Heart left ventricle (tissue), 16 donors: ENCODE results near the gene PRR19. TPM values are rescaled to one million over a fixed set of nuclear protein-coding genes. Genes with fewer than 3 reads are reported as not detected.

ENCODE experiments used
- ATAC-seq, 4 donors: fragments of 200-7000 bp; cut with Tn5 transposase; one replicate each; pipeline ENCODE4 v1.9.1; 2020 to 2022; ENCODE audit warnings: moderate library complexity in 4 of 4, mild to moderate bottlenecking in 3 of 4, moderate number of reproducible peaks in 1 of 4
- DNase-seq, 5 donors: peaks; one replicate each; pipeline ENCODE4 v3.0.0-alpha.2; 2020
- H3K27ac ChIP-seq, 12 donors: fragments of 200-600 bp; sonication (generic) in 4 of 12; one replicate each; pipeline versions ENCODE4 v1.5.0 to v1.8.0; 2016 to 2022; ENCODE audit warnings: mild to moderate bottlenecking in 2 of 12
- H3K27me3 ChIP-seq, 9 donors: fragments of 200-600 bp; sonication (generic) in 2 of 9; one replicate each; pipeline versions ENCODE4 v1.5.1 to v1.8.0; 2016 to 2022; ENCODE audit warnings: mild to moderate bottlenecking in 3 of 9
- H3K36me3 ChIP-seq, 9 donors: fragments of 200-600 bp; sonication (generic) in 2 of 9; one replicate each; pipeline versions ENCODE4 v1.5.0 to v1.8.0; 2018 to 2022; ENCODE audit warnings: mild to moderate bottlenecking in 2 of 9
- H3K4me1 ChIP-seq, 12 donors: fragments of 200-600 bp; sonication (generic) in 4 of 12; one replicate each; pipeline versions ENCODE4 v1.5.0 to v1.8.0; 2016 to 2022; ENCODE audit warnings: mild to moderate bottlenecking in 3 of 12
- H3K4me3 ChIP-seq, 12 donors: fragments of 200-600 bp; sonication (generic) in 4 of 12; one replicate each; pipeline versions ENCODE4 v1.5.0 to v1.8.0; 2017 to 2022; ENCODE audit warnings: mild to moderate bottlenecking in 9 of 12, moderate library complexity in 4 of 12
- H3K9me3 ChIP-seq, 12 donors: fragments of 200-600 bp; sonication (generic) in 4 of 12; one replicate each; pipeline versions ENCODE4 v1.5.0 to v1.8.0; 2016 to 2022; ENCODE audit warnings: mild to moderate bottlenecking in 1 of 12
- POLR2A ChIP-seq, 2 donors: fragments of 450-650 bp; IDR thresholded peaks; one replicate each; pipeline ENCODE4 v1.6.1; 2017; ENCODE audit warnings: antibody characterized with exemption in 2 of 2, mild to moderate bottlenecking in 2 of 2, moderate library complexity in 2 of 2
- WGBS, 4 donors: extraction: QIAGEN DNeasy Blood & Tissue Kit in 2 of 4; methylation state at CpG; one replicate each; pipeline versions ENCODE4 v1.1.5 to v1.1.7; 2013 to 2018; 5-methylcytosine and 5-hydroxymethylcytosine counted together
- intact Hi-C, 10 donors: fragments of 100-400 bp; cut with DNase I; formaldehyde crosslinking; loops; one replicate each; pipeline versions ENCODE4 v1.11.1 to v1.14.2; 2022
- polyA plus RNA-seq, 2 donors: library from polyadenylated mRNA; stranded (reverse); fragments of 200-250 nt; gene quantifications; one replicate each; pipeline ENCODE4 v1.2.3, GENCODE V29; 2013
- total RNA-seq, 9 donors: library from RNA; depleted of rRNA in 2 of 9; stranded (reverse); fragments of >200 nt in 2 of 9; fragmentation: NEBNext Ultra II Directional in 3 of 9; extraction: Animal tissue kit (Norgen Biotek cat#: 25700) in 3 of 9; gene quantifications; one replicate each; pipeline versions ENCODE4 v1.1.0 to v1.2.4, GENCODE V29; 2016 to 2023
- TF ChIP-seq, protein P1 (sequence below), 12 donors: fragments of 200-600 bp; sonication (generic) in 4 of 12; IDR thresholded peaks; one replicate each; pipeline versions ENCODE4 v1.5.0 to v1.8.0; 2018 to 2022; ENCODE audit warnings: antibody characterized with exemption in 12 of 12, mild to moderate bottlenecking in 5 of 12
- donor health status: ischemic (EF 13 %, LVEDD 7.1; RV severe dilation, severe dysfunction).
- donor health status: healthy with polysubstance abuse.
- donor health status: DM: no; HTN: yes; CAD: no.
- donor health status: DM: no; HTN: no; CAD: no.
- donor health status: ischemic (EF 25% LVEDD 6.9; RV normal size, moderate dysfunction).
- donor health status: ischemic (EF 25% LVEDD 5.7; RV mildly dilated, moderate dysfunction).
- donor health status: healthy.
- donor health status: DM: yes; HTN: yes; CAD: no.
- donor health status: ischemic (EF 35%, LVEDD 5.7; RV mildly dilated, moderate dysfunction).
- donor health status: nonischemic (EF 11% LVEDD 7.7; RV severe dilation, severe dysfunction).
- donor health status: DM: yes; HTN: yes; CAD: no.
- donor health status: PGD.
- donor health status: ischemic (EF 29% LVEDD 5.4; RV normal size, mild dysfunction).
- donor health status: nonischemic (EF 23%, LVEDD 6.1; RV moderate dilation, normal function).

Gene PRR19
- total and polyA plus RNA-seq, 11 donors, result 0.16 to 0.53 (median 0.28) TPM; not detected in 7

DNA sequence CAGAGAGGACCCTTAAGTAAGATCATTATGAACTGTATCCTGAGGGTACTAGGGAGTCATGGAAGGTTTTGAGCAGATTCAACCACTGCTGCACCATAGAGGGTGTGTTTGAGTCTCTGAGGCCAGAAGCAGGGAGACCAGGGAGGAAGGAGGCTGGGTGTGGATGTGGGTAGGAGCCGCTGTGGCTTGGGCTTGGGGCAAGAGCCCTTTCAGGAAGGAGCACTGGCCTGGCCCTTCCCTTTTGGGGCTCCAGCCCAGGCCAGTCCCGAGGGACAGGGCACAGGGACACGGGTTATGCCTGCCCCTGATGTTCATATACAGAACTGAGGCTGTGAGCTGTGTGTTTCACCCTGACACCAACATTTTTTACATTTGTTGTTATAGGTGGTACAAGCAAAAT is 25.6 kb upstream of the PRR19 start:
- WGBS, 4 donors, result 47 to 70% (median 54%) methylated on average over 2 to 3 of the region's 3 CpGs
- TF ChIP-seq, protein P1, sequence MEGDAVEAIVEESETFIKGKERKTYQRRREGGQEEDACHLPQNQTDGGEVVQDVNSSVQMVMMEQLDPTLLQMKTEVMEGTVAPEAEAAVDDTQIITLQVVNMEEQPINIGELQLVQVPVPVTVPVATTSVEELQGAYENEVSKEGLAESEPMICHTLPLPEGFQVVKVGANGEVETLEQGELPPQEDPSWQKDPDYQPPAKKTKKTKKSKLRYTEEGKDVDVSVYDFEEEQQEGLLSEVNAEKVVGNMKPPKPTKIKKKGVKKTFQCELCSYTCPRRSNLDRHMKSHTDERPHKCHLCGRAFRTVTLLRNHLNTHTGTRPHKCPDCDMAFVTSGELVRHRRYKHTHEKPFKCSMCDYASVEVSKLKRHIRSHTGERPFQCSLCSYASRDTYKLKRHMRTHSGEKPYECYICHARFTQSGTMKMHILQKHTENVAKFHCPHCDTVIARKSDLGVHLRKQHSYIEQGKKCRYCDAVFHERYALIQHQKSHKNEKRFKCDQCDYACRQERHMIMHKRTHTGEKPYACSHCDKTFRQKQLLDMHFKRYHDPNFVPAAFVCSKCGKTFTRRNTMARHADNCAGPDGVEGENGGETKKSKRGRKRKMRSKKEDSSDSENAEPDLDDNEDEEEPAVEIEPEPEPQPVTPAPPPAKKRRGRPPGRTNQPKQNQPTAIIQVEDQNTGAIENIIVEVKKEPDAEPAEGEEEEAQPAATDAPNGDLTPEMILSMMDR (IDR thresholded peaks at IDR 0.05), result no peak
- no peak for TF ChIP-seq POLR2A (IDR thresholded peaks at IDR 0.05)
- DNase-seq, result peak in 1 of 5 donors; percentile 37
- no peak overlapping the region for H3K4me3 ChIP-seq
- peaks cover 18 to 85% (median 62%) of the 10 kb centered on the region in 12 donors for H3K4me1 ChIP-seq
- ATAC-seq, result no peak
- H3K36me3 ChIP-seq, result peaks cover 0 to 45% (median 29%) of the 10 kb centered on the region in 9 donors
- H3K9me3 ChIP-seq, result no peaks in the 10 kb centered on the region
- peak overlapping the region in 10 of 12 donors; percentile 8 to 98 (median 46) for H3K27ac ChIP-seq
- no peaks in the 10 kb centered on the region for H3K27me3 ChIP-seq
- intact Hi-C loops, result no loop called here

DNA sequence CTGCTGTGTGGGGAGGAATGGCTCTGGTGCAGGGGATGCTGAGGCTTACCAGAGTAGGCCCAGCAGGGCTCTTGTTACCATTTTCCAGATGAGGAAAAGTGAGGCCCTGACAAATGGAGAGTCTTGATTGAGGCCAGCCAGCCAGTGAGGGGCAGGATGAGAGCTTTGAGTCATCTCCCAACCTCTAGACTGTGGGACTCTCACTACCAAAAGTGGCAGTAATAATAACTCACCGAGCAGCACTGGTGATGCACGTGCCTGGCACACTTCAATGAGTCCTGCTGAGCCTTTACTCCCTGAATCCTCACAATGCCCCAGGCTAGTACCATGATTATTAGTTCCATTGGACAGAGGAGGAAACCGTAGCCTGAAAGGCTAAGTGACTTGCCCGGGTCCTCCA is 25.1 kb upstream of the PRR19 start:
- TF ChIP-seq, protein P1 (IDR thresholded peaks at IDR 0.05), result no peak
- no peak for TF ChIP-seq POLR2A (IDR thresholded peaks at IDR 0.05)
- intact Hi-C loops, result no loop called here
- H3K9me3 ChIP-seq, result no peaks in the 10 kb centered on the region
- 80 to 85% (median 82%) methylated on average over 4 of the region's 4 CpGs for WGBS, 4 donors
- H3K36me3 ChIP-seq, result peaks cover 0 to 43% (median 29%) of the 10 kb centered on the region in 9 donors
- ATAC-seq, result no peak
- H3K4me3 ChIP-seq, result no peak overlapping the region
- no peaks in the 10 kb centered on the region for H3K27me3 ChIP-seq
- no peak for DNase-seq
- H3K4me1 ChIP-seq, result peaks cover 18 to 85% (median 62%) of the 10 kb centered on the region in 12 donors
- peak overlapping the region in 9 of 12 donors; percentile 19 to 98 (median 95) for H3K27ac ChIP-seq

GRCh38 chr19:42277821-42278451 is 24.0 kb upstream of the PRR19 start:
- Histone ChIP-seq H3K36me3 (peaks cover 0 to 32% (median 23%) of the 10 kb centered on the region in 9 donors), H3K27ac (peak overlapping the region; percentile 58 to 100 (median 96)), H3K9me3 (no peaks in the 10 kb centered on the region), H3K4me3 (peak overlapping the region in 4 of 12 donors; percentile 8 to 31 (median 14)), H3K27me3 (no peaks in the 10 kb centered on the region), H3K4me1 (peaks cover 20 to 88% (median 71%) of the 10 kb centered on the region in 12 donors)
- TF ChIP-seq, protein P1 (IDR thresholded peaks at IDR 0.05), result no peak
- TF ChIP-seq POLR2A (IDR thresholded peaks at IDR 0.05), result no peak
- 8 to 25% (median 20%) methylated on average over 7 to 10 of the region's 10 CpGs for WGBS, 4 donors
- intact Hi-C loops, result loop anchor here in 4 of 10 donors (2.0 kb wide), 1 partner anchor 31 kb away; no protein-coding TSS in a partner anchor
- ATAC-seq (no peak), DNase-seq (peak in 1 of 5 donors; percentile 57)

DNA sequence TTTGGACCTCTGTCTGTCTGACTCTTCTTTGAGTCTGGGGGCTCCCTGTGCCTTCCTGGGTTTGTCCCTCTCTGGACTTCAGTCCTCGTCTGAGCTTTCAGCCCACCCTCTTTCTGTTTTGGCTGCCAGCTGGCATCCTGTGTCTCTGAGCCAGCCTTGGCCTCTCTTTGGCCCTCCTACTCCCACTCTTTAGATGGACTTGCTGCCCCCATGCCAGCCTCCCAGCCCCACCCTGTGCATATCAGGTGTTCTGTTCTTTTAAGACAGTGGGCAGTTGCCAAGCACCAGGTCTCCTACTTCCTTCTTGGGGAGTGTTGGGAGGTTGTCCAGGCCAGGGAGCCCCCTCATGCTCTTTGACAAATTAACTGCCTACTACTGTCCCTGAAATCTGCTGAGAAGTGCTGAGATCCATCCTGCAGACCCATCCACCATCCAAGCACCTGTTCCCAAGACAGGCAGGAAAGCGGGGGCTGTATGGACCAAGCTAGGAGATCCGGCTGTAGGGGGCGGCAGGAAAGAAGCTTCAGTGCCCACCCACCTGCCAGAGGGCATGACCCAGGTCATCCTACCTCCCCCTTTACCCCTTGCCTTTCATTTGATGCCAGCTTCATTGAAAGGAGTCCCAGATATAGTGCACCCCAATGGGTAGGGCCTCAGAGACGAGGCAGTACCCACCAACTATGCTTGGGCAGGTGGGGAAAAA is 23.3 kb upstream of the PRR19 start:
- H3K4me3 ChIP-seq, result peak overlapping the region in 6 of 12 donors; percentile 10 to 93 (median 80)
- peaks cover 0 to 25% (median 16%) of the 10 kb centered on the region in 9 donors for H3K36me3 ChIP-seq
- intact Hi-C loops, result loop anchor here in 7 of 10 donors (1.0 to 2.0 kb wide), 2 partner anchors 32 kb away; no protein-coding TSS in a partner anchor
- ATAC-seq (no peak), DNase-seq (no peak)
- 55 to 65% (median 60%) methylated on average over 3 to 5 of the region's 5 CpGs for WGBS, 4 donors
- no peak for TF ChIP-seq POLR2A (IDR thresholded peaks at IDR 0.05)
- TF ChIP-seq, protein P1 (IDR thresholded peaks at IDR 0.05), result no peak
- H3K27me3 ChIP-seq, result no peaks in the 10 kb centered on the region
- H3K27ac ChIP-seq, result peak overlapping the region; percentile 58 to 100 (median 96)
- H3K9me3 ChIP-seq, result no peaks in the 10 kb centered on the region
- H3K4me1 ChIP-seq, result peaks cover 22 to 94% (median 77%) of the 10 kb centered on the region in 12 donors
